Measurements from ENCODE around the gene ARHGAP19. TPM values are rescaled to one million over a fixed set of nuclear protein-coding genes. Genes with fewer than 3 reads are reported as not detected.

Gene ARHGAP19
- total RNA-seq, 2 donors from 2014 or later = 3.9 to 5.0 TPM

DNA sequence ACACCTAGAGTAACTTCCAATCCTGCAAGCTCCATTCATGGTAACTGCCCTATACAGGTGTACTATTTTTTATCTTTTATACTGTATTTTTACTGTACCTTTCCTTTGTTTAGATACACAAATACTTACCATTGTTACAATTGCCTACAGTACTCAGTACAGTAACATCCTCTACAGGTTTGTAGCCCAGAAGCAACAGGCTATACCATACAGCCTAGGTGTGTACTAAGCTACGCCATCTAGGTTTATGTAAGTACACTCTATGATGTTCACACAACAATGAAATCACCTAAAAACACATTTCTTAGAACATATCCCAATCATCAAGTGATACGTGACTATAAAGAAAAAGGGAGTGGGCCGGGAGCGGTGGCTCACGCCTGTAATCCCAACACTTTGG lies 53.6 kb downstream of the ARHGAP19 start:
- no peaks in the 10 kb centered on the region for H3K4me1 ChIP-seq
- no peak overlapping the region for H3K4me3 ChIP-seq
- H3K27me3 ChIP-seq = no peaks in the 10 kb centered on the region
- no peaks in the 10 kb centered on the region for H3K36me3 ChIP-seq
- no peak overlapping the region for H3K27ac ChIP-seq
- TF ChIP-seq, protein P1, sequence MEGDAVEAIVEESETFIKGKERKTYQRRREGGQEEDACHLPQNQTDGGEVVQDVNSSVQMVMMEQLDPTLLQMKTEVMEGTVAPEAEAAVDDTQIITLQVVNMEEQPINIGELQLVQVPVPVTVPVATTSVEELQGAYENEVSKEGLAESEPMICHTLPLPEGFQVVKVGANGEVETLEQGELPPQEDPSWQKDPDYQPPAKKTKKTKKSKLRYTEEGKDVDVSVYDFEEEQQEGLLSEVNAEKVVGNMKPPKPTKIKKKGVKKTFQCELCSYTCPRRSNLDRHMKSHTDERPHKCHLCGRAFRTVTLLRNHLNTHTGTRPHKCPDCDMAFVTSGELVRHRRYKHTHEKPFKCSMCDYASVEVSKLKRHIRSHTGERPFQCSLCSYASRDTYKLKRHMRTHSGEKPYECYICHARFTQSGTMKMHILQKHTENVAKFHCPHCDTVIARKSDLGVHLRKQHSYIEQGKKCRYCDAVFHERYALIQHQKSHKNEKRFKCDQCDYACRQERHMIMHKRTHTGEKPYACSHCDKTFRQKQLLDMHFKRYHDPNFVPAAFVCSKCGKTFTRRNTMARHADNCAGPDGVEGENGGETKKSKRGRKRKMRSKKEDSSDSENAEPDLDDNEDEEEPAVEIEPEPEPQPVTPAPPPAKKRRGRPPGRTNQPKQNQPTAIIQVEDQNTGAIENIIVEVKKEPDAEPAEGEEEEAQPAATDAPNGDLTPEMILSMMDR (IDR thresholded peaks at IDR 0.05) = no peak
- no peak for DNase-seq (ENCODE audit: low spot score)
- no peaks in the 10 kb centered on the region for H3K9me3 ChIP-seq

GRCh38 chr10:97235353-97235752 lies 57.1 kb downstream of the ARHGAP19 start:
- TF ChIP-seq, protein P1 (IDR thresholded peaks at IDR 0.05) = no peak
- H3K9me3 ChIP-seq = no peaks in the 10 kb centered on the region
- no peak overlapping the region for H3K27ac ChIP-seq
- no peaks in the 10 kb centered on the region for H3K36me3 ChIP-seq
- H3K4me1 ChIP-seq = no peaks in the 10 kb centered on the region
- no peak for DNase-seq (ENCODE audit: low spot score)
- H3K27me3 ChIP-seq = no peaks in the 10 kb centered on the region
- H3K4me3 ChIP-seq = no peak overlapping the region

- no peak overlapping the region for H3K4me3 ChIP-seq
- no peaks in the 10 kb centered on the region for H3K9me3 ChIP-seq
- no peaks in the 10 kb centered on the region for H3K4me1 ChIP-seq
- DNase-seq (ENCODE audit: low spot score) = no peak
- TF ChIP-seq, protein P1 (IDR thresholded peaks at IDR 0.05) = peak in 1 of 2 donors; percentile 56
- H3K27me3 ChIP-seq = no peaks in the 10 kb centered on the region
- H3K27ac ChIP-seq = no peak overlapping the region
- H3K36me3 ChIP-seq = no peaks in the 10 kb centered on the region
Measured at GRCh38 chr10:97234400-97234799, 58.0 kb downstream of the ARHGAP19 start.

GRCh38 chr10:97230146-97230545 lies 62.3 kb downstream of the ARHGAP19 start:
- no peaks in the 10 kb centered on the region for H3K27me3 ChIP-seq
- DNase-seq (ENCODE audit: low spot score) = no peak
- no peak overlapping the region for H3K27ac ChIP-seq
- no peaks in the 10 kb centered on the region for H3K4me1 ChIP-seq
- H3K4me3 ChIP-seq = no peak overlapping the region
- no peaks in the 10 kb centered on the region for H3K9me3 ChIP-seq
- TF ChIP-seq, protein P1 (IDR thresholded peaks at IDR 0.05) = no peak
- H3K36me3 ChIP-seq = peaks cover 5% of the 10 kb centered on the region

DNA sequence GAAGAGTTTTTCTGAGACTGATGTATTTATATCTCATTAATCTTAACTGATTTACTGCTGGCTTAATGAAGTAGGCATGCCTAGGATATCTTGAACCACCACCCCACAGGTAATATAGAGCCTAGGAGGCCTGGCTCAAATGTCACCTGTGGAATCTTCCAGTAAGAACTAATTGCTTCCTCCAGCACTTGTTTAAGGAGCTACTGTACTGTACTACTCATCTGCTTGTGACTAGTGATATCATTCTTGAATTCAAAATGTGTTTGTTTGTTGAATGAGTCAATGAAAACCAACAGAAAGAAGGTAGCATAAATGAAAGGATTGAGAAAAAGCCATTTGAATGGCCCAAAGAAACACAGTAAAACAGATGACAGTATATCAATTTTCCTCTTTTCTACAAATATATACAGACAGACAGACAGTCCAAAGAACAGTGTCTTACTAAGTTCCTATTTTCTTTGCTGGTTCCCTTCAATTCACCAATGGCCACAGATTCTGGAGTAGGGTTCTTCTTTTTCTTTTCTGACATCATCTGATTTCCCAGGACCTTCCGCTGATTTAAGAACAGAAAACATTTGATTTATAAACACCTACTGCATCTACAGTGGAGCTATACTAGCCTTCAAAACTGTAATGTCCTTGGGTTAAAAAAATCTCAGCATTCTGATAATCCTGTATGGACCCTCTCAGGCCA lies 63.0 kb downstream of the ARHGAP19 start:
- TF ChIP-seq, protein P1 (IDR thresholded peaks at IDR 0.05) = no peak
- Histone ChIP-seq H3K4me3 (no peak overlapping the region), H3K27ac (no peak overlapping the region), H3K9me3 (no peaks in the 10 kb centered on the region), H3K36me3 (peaks cover 10% of the 10 kb centered on the region), H3K4me1 (no peaks in the 10 kb centered on the region), H3K27me3 (no peaks in the 10 kb centered on the region)
- no peak for DNase-seq (ENCODE audit: low spot score)

DNA sequence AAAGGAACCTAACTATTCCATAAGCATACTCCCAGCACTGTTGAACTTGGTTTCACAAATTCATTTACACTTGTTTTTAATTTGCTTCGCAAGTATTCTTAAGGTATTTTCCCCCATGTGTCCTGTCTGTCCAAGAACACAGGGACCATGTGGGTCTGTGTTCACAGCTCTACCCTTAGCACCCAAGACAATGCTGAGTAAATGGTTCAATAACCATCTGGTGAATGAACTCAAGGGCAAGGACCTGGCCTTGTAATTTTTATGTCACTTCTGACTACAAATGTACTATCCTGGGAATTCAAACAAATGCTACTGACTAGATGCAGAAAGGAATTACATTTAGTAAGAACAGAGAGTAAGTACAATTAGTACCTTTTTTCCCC lies 63.7 kb downstream of the ARHGAP19 start:
- no peaks in the 10 kb centered on the region for H3K27me3 ChIP-seq
- no peaks in the 10 kb centered on the region for H3K4me1 ChIP-seq
- no peak for DNase-seq (ENCODE audit: low spot score)
- TF ChIP-seq, protein P1 (IDR thresholded peaks at IDR 0.05) = no peak
- no peak overlapping the region for H3K27ac ChIP-seq
- H3K4me3 ChIP-seq = no peak overlapping the region
- no peaks in the 10 kb centered on the region for H3K9me3 ChIP-seq
- peaks cover 10% of the 10 kb centered on the region for H3K36me3 ChIP-seq
